CD4-positive, alpha-beta T cell (primary cell): ENCODE results near the gene PRM2. TPM values are rescaled to one million over a fixed set of nuclear protein-coding genes. Genes with fewer than 3 reads are reported as not detected.

ENCODE experiments used
- ATAC-seq: fragments of 200-7000 bp; cut with Tn5 transposase; one replicate; pipeline ENCODE4 v1.10.0; 2022; ENCODE audit warnings: mild to moderate bottlenecking; ENCODE audit not compliant: poor library complexity
- CTCF ChIA-PET: fragments of 350-600 bp; sonication (Branson Sonifier 250); formaldehyde crosslinking; loops from one replicate; lab custom pipeline; 2021; ENCODE audit warnings: antibody characterized with exemption, inconsistent platforms; lab: Charles Lee
- POLR2A ChIA-PET: fragments of 350-600 bp; sonication (Branson Sonifier 250); formaldehyde crosslinking; loops from one replicate; lab custom pipeline; 2021; ENCODE audit warnings: antibody characterized with exemption, inconsistent platforms; lab: Charles Lee
- DNase-seq, 14 experiments: peaks; one replicate each; pipeline ENCODE4 v3.0.0-alpha.2; 2013 to 2020; ENCODE audit warnings: mixed read lengths in 2 of 14
- H3K27ac ChIP-seq, 2 donors: one replicate each; pipeline versions ENCODE4 v1.5.1 to v1.7.0; 2013; ENCODE audit warnings: low read length in 2 of 2, low read depth in 1 of 2, mild to moderate bottlenecking in 1 of 2
- H3K27me3 ChIP-seq, 2 experiments: 1 replicate in 1 of 2; 2 replicates in 1 of 2; pipeline versions ENCODE4 v1.6.1 to v1.7.0; 2013; ENCODE audit warnings: low read length in 2 of 2, control low read depth in 1 of 2, mild to moderate bottlenecking in 1 of 2, moderate library complexity in 1 of 2; ENCODE audit not compliant: insufficient read depth in 2 of 2, control insufficient read depth in 1 of 2
- H3K36me3 ChIP-seq: one replicate; pipeline ENCODE4 v1.6.1; 2013; ENCODE audit warnings: low read length, control low read depth; ENCODE audit not compliant: insufficient read depth
- H3K4me1 ChIP-seq: one replicate; pipeline ENCODE4 v1.6.1; 2013; ENCODE audit warnings: low read length, control low read depth; ENCODE audit not compliant: insufficient read depth
- H3K4me3 ChIP-seq: one replicate; pipeline ENCODE4 v1.5.1; 2013; ENCODE audit warnings: mild to moderate bottlenecking, low read length, moderate library complexity
- H3K9me3 ChIP-seq, 2 experiments: 1 replicate in 1 of 2; 2 replicates in 1 of 2; pipeline versions ENCODE4 v1.6.1 to v1.7.0; 2013; ENCODE audit warnings: low read length in 2 of 2, mild to moderate bottlenecking in 2 of 2, control low read depth in 1 of 2, moderate library complexity in 1 of 2; ENCODE audit not compliant: control insufficient read depth in 1 of 2, insufficient read depth in 1 of 2
- H3K27ac Mint-ChIP-seq: one replicate; pipeline ENCODE4 v1.8.0; 2020; ENCODE audit warnings: mixed read lengths
- H3K27me3 Mint-ChIP-seq: one replicate; pipeline ENCODE4 v1.8.0; 2021; ENCODE audit warnings: mixed read lengths
- H3K36me3 Mint-ChIP-seq: one replicate; pipeline ENCODE4 v1.8.0; 2021; ENCODE audit warnings: low read depth, mixed read lengths
- H3K4me1 Mint-ChIP-seq: one replicate; pipeline ENCODE4 v1.8.0; 2021; ENCODE audit warnings: low read depth, mixed read lengths
- H3K4me3 Mint-ChIP-seq: one replicate; pipeline ENCODE4 v1.8.0; 2020; ENCODE audit warnings: mild to moderate bottlenecking, mixed read lengths
- H3K9me3 Mint-ChIP-seq: one replicate; pipeline ENCODE4 v1.8.0; 2020; ENCODE audit warnings: mixed read lengths
- intact Hi-C, 2 experiments: fragments of 100-400 bp; cut with DNase I in 1 of 2; cut with micrococcal nuclease in 1 of 2; formaldehyde crosslinking; loops; one replicate each; pipeline versions ENCODE4 v1.15.1 to v1.9.0; 2023 to 2025; cut with DNase I, micrococcal nuclease
- polyA plus RNA-seq, 2 donors: library from polyadenylated mRNA; unstranded; fragments of 120-200 nt; gene quantifications; one replicate each; pipeline ENCODE4 v1.2.1, GENCODE V29; 2013
- total RNA-seq, 174 experiments: library from RNA in 2 of 174; stranded (reverse) in 2 of 174; gene quantifications; one replicate each; pipeline ENCODE4 v1.2.3 and lab custom pipeline; 2021 to 2026
- TF ChIP-seq, protein P1 (sequence below): fragments of 200-600 bp; IDR thresholded peaks from one replicate; pipeline ENCODE4 v1.8.0; 2022; ENCODE audit warnings: antibody characterized with exemption, mild to moderate bottlenecking

The PRM2 gene, protein sequence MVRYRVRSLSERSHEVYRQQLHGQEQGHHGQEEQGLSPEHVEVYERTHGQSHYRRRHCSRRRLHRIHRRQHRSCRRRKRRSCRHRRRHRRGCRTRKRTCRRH
- total RNA-seq: not detected
- not detected for polyA plus RNA-seq (2013, experiment 1 of 2)
- not detected for polyA plus RNA-seq (2013, experiment 2 of 2)
- 0 to 0.03 (median 0) reads per million in 172 experiments for total RNA-seq (lab: John Stamatoyannopoulos, UW)

DNA sequence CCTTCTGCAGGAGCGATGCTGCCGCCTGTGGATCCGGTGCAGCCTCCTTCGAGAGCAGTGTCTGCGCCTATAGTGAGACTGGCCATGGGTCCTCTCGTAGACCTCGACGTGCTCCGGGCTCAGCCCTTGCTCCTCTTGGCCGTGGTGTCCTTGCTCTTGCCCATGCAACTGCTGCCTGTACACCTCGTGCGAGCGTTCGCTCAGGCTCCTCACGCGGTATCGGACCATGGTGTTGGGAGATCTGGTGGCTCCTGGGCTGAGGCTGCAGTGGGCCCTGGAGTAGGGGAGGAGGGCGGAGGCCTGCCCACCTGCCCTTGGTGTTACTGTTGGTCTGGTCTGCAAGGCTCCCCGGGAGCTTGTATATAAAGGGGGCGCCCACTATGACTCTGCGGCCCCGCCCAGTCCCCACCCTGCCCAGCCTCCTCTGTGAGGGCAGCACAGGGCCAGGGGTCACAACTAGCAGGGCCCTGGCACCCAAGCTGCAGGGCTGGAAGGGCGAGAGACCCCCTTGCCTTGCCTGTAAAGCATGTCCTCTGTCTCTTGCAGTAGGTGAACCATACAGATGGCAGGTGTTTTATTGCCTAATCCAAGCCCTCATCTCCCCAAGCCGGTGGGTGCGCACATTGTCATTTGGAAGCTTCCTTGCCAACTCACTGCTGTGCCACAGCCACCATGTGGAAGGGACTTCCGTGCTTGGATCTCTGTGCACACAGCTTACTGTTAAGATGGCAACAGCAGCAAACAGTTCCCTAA lies at the start of gene PRM2:
Gene PRM2 (minus strand): TSS at position 338 of the 753 bp plus-strand sequence. CDS start 110 bp downstream, at position 228.
- no peak within 1 kb of the TSS for H3K27ac Mint-ChIP-seq
- CTCF ChIA-PET: no interaction called here

DNA sequence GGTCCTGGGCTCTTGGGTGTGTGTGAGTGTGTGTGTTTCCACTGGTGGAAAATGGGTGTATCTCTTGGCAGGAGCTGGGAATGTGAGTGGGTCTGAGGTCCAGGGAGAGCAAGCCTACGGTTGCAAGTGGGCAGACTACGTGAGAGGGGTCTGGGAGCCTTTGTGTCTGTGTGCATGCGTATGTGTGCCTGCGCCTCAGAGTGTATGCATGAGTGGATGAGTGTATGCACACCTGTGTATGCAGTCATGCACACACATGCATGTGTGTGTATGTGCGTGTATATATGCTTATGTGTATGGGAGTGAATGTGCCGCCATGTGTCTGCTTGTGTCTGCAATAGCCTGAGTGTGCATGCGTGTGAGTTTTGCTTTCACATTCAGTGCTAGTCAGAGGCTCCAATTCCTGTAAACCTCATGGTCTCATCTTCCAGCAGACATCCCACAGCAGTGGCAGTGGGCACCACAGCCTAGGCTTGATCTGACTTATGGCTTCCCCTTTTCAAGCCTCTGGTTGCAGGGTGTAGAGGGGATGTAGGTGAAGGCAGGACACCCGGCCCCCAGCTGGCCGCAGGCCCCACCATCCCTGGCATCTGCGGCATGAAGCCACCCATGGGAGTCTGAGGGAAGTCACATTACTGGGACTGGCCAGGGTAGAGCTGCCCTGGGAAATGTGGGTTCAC lies 49.3 kb upstream of the PRM2 start:
- no peak overlapping the region for H3K4me3 Mint-ChIP-seq
- H3K36me3 ChIP-seq: no peaks in the 10 kb centered on the region
- no peaks in the 10 kb centered on the region for H3K27me3 Mint-ChIP-seq
- H3K9me3 ChIP-seq: peaks cover 0 to 8% of the 10 kb centered on the region in 2 experiments
- no peaks in the 10 kb centered on the region for H3K36me3 Mint-ChIP-seq
- peaks cover 34% of the 10 kb centered on the region for H3K4me1 ChIP-seq
- H3K27me3 ChIP-seq: no peaks in the 10 kb centered on the region
- DNase-seq (no peak), ATAC-seq (no peak)
- ChIA-PET CTCF (no interaction called here), POLR2A (no interaction called here)
- no peak overlapping the region for H3K27ac Mint-ChIP-seq
- no peak overlapping the region for H3K4me3 ChIP-seq
- TF ChIP-seq, protein P1, sequence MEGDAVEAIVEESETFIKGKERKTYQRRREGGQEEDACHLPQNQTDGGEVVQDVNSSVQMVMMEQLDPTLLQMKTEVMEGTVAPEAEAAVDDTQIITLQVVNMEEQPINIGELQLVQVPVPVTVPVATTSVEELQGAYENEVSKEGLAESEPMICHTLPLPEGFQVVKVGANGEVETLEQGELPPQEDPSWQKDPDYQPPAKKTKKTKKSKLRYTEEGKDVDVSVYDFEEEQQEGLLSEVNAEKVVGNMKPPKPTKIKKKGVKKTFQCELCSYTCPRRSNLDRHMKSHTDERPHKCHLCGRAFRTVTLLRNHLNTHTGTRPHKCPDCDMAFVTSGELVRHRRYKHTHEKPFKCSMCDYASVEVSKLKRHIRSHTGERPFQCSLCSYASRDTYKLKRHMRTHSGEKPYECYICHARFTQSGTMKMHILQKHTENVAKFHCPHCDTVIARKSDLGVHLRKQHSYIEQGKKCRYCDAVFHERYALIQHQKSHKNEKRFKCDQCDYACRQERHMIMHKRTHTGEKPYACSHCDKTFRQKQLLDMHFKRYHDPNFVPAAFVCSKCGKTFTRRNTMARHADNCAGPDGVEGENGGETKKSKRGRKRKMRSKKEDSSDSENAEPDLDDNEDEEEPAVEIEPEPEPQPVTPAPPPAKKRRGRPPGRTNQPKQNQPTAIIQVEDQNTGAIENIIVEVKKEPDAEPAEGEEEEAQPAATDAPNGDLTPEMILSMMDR: no peak
- H3K4me1 Mint-ChIP-seq: peaks cover 27% of the 10 kb centered on the region
- H3K27ac ChIP-seq: no peak overlapping the region
- intact Hi-C loops: no loop called here
- no peaks in the 10 kb centered on the region for H3K9me3 Mint-ChIP-seq

More for the DNA sequence above, at the start of gene PRM2:
- Histone ChIP-seq H3K27me3 (no peaks in the 10 kb centered on the region), H3K36me3 (no peaks in the 10 kb centered on the region), H3K4me1 (no peaks in the 10 kb centered on the region), H3K9me3 (no peaks in the 10 kb centered on the region), H3K27ac (no peak within 1 kb of the TSS), H3K4me3 (no peak within 1 kb of the TSS)
- Mint-ChIP-seq H3K9me3 (no peaks in the 10 kb centered on the region), H3K36me3 (no peaks in the 10 kb centered on the region), H3K27me3 (no peaks in the 10 kb centered on the region), H3K4me1 (no peaks in the 10 kb centered on the region), H3K4me3 (no peak within 1 kb of the TSS)
- intact Hi-C loops: no loop called here
- DNase-seq: no peak
- POLR2A ChIA-PET: no interaction called here
- TF ChIP-seq, protein P1: no peak
- ATAC-seq: no peak

DNA sequence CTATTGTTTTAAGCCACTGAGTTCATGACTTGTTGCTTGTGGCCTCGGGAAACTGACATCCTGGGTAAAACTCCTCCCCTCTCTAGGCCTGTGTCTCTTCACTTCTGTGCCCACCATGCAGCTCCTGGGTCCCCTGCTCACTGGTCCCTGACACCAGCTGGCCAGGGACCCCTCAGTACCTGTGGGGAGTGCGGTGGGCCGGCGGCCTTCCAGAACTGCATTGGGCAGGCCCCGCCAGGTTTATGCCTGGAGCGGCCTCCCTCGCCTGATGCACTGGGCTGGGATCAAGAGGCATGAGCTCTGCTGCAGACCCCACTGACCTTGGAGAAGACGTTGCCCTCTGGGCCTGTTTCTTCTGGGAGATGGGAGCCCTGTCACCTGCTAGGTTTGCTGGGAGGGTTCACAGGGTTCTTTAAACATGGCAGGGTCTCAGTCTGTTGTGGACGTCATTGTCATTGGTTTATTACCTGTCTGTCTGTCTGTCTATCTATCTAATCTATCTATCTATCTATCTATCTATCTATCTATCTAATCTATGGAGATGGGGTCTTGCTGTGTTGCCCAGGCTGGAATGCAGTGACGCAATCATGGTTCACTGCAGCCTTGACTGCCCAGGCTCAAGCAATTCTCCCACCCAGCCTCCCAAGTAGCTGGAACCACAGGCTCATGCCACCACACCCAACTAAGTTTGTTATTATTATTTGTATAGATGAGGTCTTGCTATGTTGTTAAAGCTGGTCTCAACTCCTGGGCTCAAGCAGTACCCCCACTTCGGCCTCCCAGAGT lies 47.5 kb upstream of the PRM2 start:
- ChIA-PET POLR2A (no interaction called here), CTCF (no interaction called here)
- H3K27ac Mint-ChIP-seq: no peak overlapping the region
- intact Hi-C loops: no loop called here
- Histone ChIP-seq H3K9me3 (peaks cover 0 to 10% of the 10 kb centered on the region in 2 experiments), H3K27ac (no peak overlapping the region), H3K27me3 (no peaks in the 10 kb centered on the region), H3K36me3 (no peaks in the 10 kb centered on the region), H3K4me1 (peaks cover 28% of the 10 kb centered on the region), H3K4me3 (no peak overlapping the region)
- DNase-seq: no peak
- H3K27me3 Mint-ChIP-seq: no peaks in the 10 kb centered on the region
- peaks cover 20% of the 10 kb centered on the region for H3K4me1 Mint-ChIP-seq
- TF ChIP-seq, protein P1: no peak
- no peak for ATAC-seq
- no peaks in the 10 kb centered on the region for H3K36me3 Mint-ChIP-seq
- H3K4me3 Mint-ChIP-seq: no peak overlapping the region
- H3K9me3 Mint-ChIP-seq: no peaks in the 10 kb centered on the region
